Right lobe of liver (tissue), 6 donors: Measurements from ENCODE around the gene TP53I11. TPM values are rescaled to one million over a fixed set of nuclear protein-coding genes. Genes with fewer than 3 reads are reported as not detected.
A peak's percentile ranks its signal among the peaks of the same experiment; 100 is the strongest.

Experiments
- ATAC-seq, 4 donors: fragments of 200-7000 bp; cut with Tn5 transposase; one replicate each; pipeline ENCODE4 v1.9.1; 2020; ENCODE audit warnings: mild to moderate bottlenecking in 4 of 4, moderate library complexity in 4 of 4
- DNase-seq, 3 donors: peaks; one replicate each; pipeline ENCODE4 v3.0.0-alpha.2; 2020
- H3K27ac ChIP-seq, 3 donors: fragments of 200-600 bp; one replicate each; pipeline ENCODE4 v1.8.0; 2022
- H3K27me3 ChIP-seq, 2 donors: fragments of 200-600 bp; one replicate each; pipeline ENCODE4 v1.8.0; 2022
- H3K36me3 ChIP-seq, 4 donors: fragments of 200-600 bp; sonication (generic) in 1 of 4; one replicate each; pipeline versions ENCODE4 v1.5.1 to v1.8.0; 2017 to 2022; ENCODE audit warnings: control low read depth in 1 of 4
- H3K4me1 ChIP-seq, 4 donors: fragments of 200-600 bp; sonication (generic) in 1 of 4; one replicate each; pipeline versions ENCODE4 v1.5.1 to v1.8.0; 2017 to 2022; ENCODE audit warnings: control low read depth in 1 of 4
- H3K4me3 ChIP-seq, 3 donors: fragments of 200-600 bp; one replicate each; pipeline ENCODE4 v1.8.0; 2022
- H3K9me3 ChIP-seq, 4 donors: fragments of 200-600 bp; sonication (generic) in 1 of 4; one replicate each; pipeline versions ENCODE4 v1.5.1 to v1.8.0; 2017 to 2022; ENCODE audit warnings: control low read depth in 1 of 4
- POLR2A ChIP-seq: fragments of 450-650 bp; IDR thresholded peaks from one replicate; pipeline ENCODE4 v1.6.1; 2017; ENCODE audit warnings: antibody characterized with exemption, mild to moderate bottlenecking
- WGBS: methylation state at CpG from one replicate; pipeline ENCODE4 v1.1.6; 2018; ENCODE audit warnings: low coverage, low lambda C conversion rate; ENCODE audit not compliant: insufficient coverage; ENCODE audit errors: missing lambda C conversion rate; 5-methylcytosine and 5-hydroxymethylcytosine counted together
- intact Hi-C, 2 donors: fragments of 100-400 bp; cut with DNase I; formaldehyde crosslinking; loops; one replicate each; pipeline versions ENCODE4 v1.11.2 to v1.14.1; 2022
- total RNA-seq, 6 experiments: library from RNA; depleted of rRNA in 2 of 6; stranded (reverse); fragments of >200 nt in 2 of 6; fragmentation: NEBNext Ultra II Directional in 3 of 6; extraction: Animal tissue kit (Norgen Biotek cat#: 25700) in 3 of 6; gene quantifications; one replicate each; pipeline versions ENCODE4 v1.1.0 to v1.2.4, GENCODE V29; 2016 to 2023
- TF ChIP-seq, protein P1 (sequence below), 4 donors: fragments of 200-600 bp in 3 of 4; fragments of 450-650 bp in 1 of 4; IDR thresholded peaks; one replicate each; pipeline versions ENCODE4 v1.5.1 to v1.8.0; 2016 to 2022; ENCODE audit warnings: antibody characterized with exemption in 4 of 4, mild to moderate bottlenecking in 2 of 4
- donor health status: DM: no; HTN: yes; CAD: no.
- donor health status: DM: no; HTN: no; CAD: no.
- donor health status: DM: no; HTN: no; CAD: no.
- donor health status: DM: no; HTN: yes; CAD: no.
- donor health status: DM: no; HTN: yes; CAD: no.

TP53I11 gene
- total RNA-seq, 6 experiments from 2014 or later, result 5.7 to 22.1 (median 12.2) TPM

DNA sequence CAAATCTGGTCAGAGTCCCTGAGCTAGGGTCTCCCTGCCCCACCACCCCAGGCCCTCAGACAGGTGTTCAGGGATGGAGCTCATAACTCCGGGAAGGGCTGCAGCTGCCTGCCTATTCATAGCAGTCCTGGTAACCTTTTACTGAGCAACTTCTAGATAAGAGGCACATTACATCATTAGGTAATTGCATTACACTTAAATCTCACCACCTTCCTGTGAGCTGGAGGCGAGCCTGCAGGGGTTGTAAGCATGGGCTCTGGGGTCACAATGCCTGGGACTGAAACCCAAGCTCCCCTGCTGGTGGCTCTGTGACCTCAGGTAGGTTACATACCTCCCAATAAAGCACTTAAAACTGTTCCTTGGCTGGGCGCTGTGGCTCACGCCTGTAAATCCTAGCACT, 22.5 kb downstream of the TP53I11 start:
- Histone ChIP-seq H3K27me3 (no peaks in the 10 kb centered on the region), H3K36me3 (no peaks in the 10 kb centered on the region), H3K27ac (no peak overlapping the region), H3K4me3 (no peak overlapping the region), H3K4me1 (no peaks in the 10 kb centered on the region), H3K9me3 (no peaks in the 10 kb centered on the region)
- WGBS, result 60% methylated on average over 2 of the region's 4 CpGs
- no peak for TF ChIP-seq POLR2A
- TF ChIP-seq, protein P1, sequence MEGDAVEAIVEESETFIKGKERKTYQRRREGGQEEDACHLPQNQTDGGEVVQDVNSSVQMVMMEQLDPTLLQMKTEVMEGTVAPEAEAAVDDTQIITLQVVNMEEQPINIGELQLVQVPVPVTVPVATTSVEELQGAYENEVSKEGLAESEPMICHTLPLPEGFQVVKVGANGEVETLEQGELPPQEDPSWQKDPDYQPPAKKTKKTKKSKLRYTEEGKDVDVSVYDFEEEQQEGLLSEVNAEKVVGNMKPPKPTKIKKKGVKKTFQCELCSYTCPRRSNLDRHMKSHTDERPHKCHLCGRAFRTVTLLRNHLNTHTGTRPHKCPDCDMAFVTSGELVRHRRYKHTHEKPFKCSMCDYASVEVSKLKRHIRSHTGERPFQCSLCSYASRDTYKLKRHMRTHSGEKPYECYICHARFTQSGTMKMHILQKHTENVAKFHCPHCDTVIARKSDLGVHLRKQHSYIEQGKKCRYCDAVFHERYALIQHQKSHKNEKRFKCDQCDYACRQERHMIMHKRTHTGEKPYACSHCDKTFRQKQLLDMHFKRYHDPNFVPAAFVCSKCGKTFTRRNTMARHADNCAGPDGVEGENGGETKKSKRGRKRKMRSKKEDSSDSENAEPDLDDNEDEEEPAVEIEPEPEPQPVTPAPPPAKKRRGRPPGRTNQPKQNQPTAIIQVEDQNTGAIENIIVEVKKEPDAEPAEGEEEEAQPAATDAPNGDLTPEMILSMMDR (IDR thresholded peaks at IDR 0.05), result no peak
- intact Hi-C loops, result loop anchor here in 1 of 2 donors (10.0 kb wide), 1 partner anchor 373 kb away; no protein-coding TSS in a partner anchor
- ATAC-seq (no peak), DNase-seq (no peak)

DNA sequence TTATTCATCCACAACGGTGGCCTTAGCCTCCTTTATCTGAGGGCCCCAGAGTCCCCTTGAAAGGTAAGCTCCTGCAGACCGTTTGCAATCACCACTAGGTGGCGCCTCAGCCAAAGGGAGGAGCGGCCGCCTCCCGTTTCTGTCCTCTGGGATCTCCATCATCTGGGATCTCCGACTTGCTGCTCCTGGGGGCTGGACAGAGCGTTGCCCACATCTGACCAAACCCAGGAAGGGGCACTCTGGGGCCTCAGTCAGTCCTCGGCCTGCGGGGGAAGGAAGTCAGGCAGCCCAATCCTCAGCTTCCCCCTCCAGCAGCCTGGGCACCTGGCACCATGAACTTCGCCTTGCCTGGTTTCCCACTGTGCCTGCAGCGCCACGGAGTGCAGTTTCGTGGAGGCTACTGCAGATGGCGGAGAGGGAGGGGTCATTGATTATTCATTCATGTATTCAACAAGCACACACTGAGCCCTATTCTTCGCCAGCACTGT, 23.5 kb downstream of the TP53I11 start:
- 25% methylated on average over 4 of the region's 16 CpGs for WGBS
- Histone ChIP-seq H3K4me1 (no peaks in the 10 kb centered on the region), H3K27ac (no peak overlapping the region), H3K27me3 (no peaks in the 10 kb centered on the region), H3K36me3 (no peaks in the 10 kb centered on the region), H3K9me3 (no peaks in the 10 kb centered on the region), H3K4me3 (no peak overlapping the region)
- TF ChIP-seq, protein P1 (IDR thresholded peaks at IDR 0.05), result peak; percentile 78 to 85 (median 82)
- no peak for TF ChIP-seq POLR2A
- DNase-seq, result peak; percentile 68 to 73 (median 71)
- peak; percentile 64 to 77 (median 76) for ATAC-seq
- intact Hi-C loops, result loop anchor here in 1 of 2 donors (10.0 kb wide), 1 partner anchor 372 kb away; no protein-coding TSS in a partner anchor

DNA sequence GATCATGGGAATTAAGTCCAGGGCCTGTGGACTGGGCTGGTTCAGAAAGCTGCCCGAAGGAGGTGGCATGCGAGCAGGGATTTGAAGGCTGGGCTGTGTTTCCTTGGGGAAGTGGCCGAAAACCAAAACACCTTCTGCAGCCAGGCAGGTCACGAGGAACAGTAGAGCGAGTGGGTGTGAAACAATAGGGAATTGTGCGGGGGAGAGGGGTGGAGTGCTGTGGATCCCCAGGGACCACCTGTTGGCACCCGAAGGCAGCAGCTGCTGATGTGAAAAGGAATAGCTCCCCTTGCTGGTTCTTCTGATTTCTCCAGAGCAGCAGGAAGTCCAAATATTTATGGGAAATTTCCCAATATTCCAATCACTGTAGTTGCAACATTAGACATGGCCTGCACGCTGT, 24.6 kb downstream of the TP53I11 start:
- H3K9me3 ChIP-seq, result no peaks in the 10 kb centered on the region
- H3K4me3 ChIP-seq, result no peak overlapping the region
- TF ChIP-seq, protein P1 (IDR thresholded peaks at IDR 0.05), result no peak
- TF ChIP-seq POLR2A, result no peak
- H3K27me3 ChIP-seq, result no peaks in the 10 kb centered on the region
- intact Hi-C loops, result loop anchor here in 1 of 2 donors (10.0 kb wide), 1 partner anchor 371 kb away; no protein-coding TSS in a partner anchor
- no peak overlapping the region for H3K27ac ChIP-seq
- H3K36me3 ChIP-seq, result no peaks in the 10 kb centered on the region
- DNase-seq (no peak), ATAC-seq (no peak)
- WGBS, result 61% methylated on average over 7 of the region's 8 CpGs
- no peaks in the 10 kb centered on the region for H3K4me1 ChIP-seq

DNA sequence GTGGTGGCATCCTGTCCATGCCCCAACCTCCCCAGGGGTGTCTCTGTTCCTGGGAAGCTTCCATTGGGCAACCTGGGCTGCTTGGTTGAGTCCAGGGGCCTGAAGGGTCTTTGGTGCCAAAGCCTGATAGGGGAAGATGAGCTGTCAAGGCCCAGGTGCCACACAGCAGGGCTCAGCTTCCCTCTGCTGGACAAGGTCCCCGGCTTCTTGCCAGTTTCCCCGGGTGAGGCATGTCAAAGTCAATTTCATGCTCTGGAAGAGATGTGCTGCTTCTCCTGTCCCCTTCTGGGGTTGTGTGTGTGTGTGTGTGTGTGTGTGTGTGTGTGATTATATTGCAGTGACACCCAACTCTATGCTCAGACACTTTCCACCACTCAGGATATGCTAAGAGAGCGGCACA, 26.9 kb downstream of the TP53I11 start:
- ATAC-seq (no peak), DNase-seq (no peak)
- WGBS, result no CpG with 5 or more reads among the region's 3 CpGs
- H3K9me3 ChIP-seq, result no peaks in the 10 kb centered on the region
- no peak overlapping the region for H3K27ac ChIP-seq
- no peak overlapping the region for H3K4me3 ChIP-seq
- intact Hi-C loops, result loop anchor here in 1 of 2 donors (10.0 kb wide), 1 partner anchor 369 kb away; no protein-coding TSS in a partner anchor
- H3K4me1 ChIP-seq, result no peaks in the 10 kb centered on the region
- TF ChIP-seq, protein P1 (IDR thresholded peaks at IDR 0.05), result no peak
- TF ChIP-seq POLR2A, result no peak
- H3K36me3 ChIP-seq, result no peaks in the 10 kb centered on the region
- H3K27me3 ChIP-seq, result no peaks in the 10 kb centered on the region
